Karpas-422 (cell line): ENCODE measurements around the gene ANKRD6. TPM values are rescaled to one million over a fixed set of nuclear protein-coding genes. Genes with fewer than 3 reads are reported as not detected.
"Not testable (repeated sequence)": the region's sequence is repeated elsewhere in the genome, so short reads cannot be mapped to it uniquely, and the experiment has no call there.

Experiments
- DNase-seq: peaks from one replicate; pipeline ENCODE4 v3.0.0-alpha.2; 2015
- H2AFZ ChIP-seq: fragments of 200-600 bp; sonication (generic); 2 replicates; pipeline ENCODE4 v1.6.1; 2014; ENCODE audit warnings: antibody characterized with exemption, low read length, mixed read lengths
- H3K27ac ChIP-seq: fragments of 200-600 bp; sonication (generic); 2 replicates; pipeline ENCODE4 v1.5.1; 2014; ENCODE audit warnings: mild to moderate bottlenecking, low read length, moderate library complexity
- H3K27me3 ChIP-seq: fragments of 200-600 bp; sonication (generic); 2 replicates; pipeline ENCODE4 v1.6.1; 2014; ENCODE audit warnings: low read length, mixed read lengths
- H3K36me3 ChIP-seq: fragments of 200-600 bp; sonication (generic); 2 replicates; pipeline ENCODE4 v1.6.1; 2014; ENCODE audit warnings: low read length, mixed read lengths; ENCODE audit not compliant: insufficient read depth
- H3K4me1 ChIP-seq: fragments of 200-600 bp; sonication (generic); 2 replicates; pipeline ENCODE4 v1.6.1; 2014; ENCODE audit warnings: mild to moderate bottlenecking, low read length, mixed read lengths
- H3K4me2 ChIP-seq: fragments of 200-600 bp; sonication (generic); 2 replicates; pipeline ENCODE4 v1.6.1; 2014; ENCODE audit warnings: low read length, low read depth, mild to moderate bottlenecking; ENCODE audit not compliant: poor library complexity, severe bottlenecking
- H3K4me3 ChIP-seq: fragments of 200-600 bp; sonication (generic); 2 replicates; pipeline ENCODE4 v1.5.1; 2014; ENCODE audit warnings: mild to moderate bottlenecking, antibody characterized with exemption, low read length, mixed read lengths
- H3K79me2 ChIP-seq: fragments of 200-600 bp; sonication (generic); 2 replicates; pipeline ENCODE4 v1.6.1; 2014; ENCODE audit warnings: mild to moderate bottlenecking, low read length, mixed read lengths
- H3K9ac ChIP-seq: fragments of 200-600 bp; sonication (generic); 2 replicates; pipeline ENCODE4 v1.6.0; 2014; ENCODE audit warnings: low read length
- H3K9me2 ChIP-seq: fragments of 200-600 bp; sonication (generic), shearing (Covaris generic); replicated peaks from 2 replicates; pipeline ENCODE4 v1.6.0; 2014; ENCODE audit warnings: mild to moderate bottlenecking, low read length, moderate library complexity; ENCODE audit not compliant: insufficient read depth
- H3K9me3 ChIP-seq: fragments of 300-700, 200-600 bp; sonication (generic); 2 replicates; pipeline ENCODE4 v1.6.1; 2014; ENCODE audit warnings: low read length, mixed read lengths
- H4K20me1 ChIP-seq: fragments of 200-600 bp; sonication (generic); 2 replicates; pipeline ENCODE4 v1.6.1; 2014; ENCODE audit warnings: mild to moderate bottlenecking, antibody characterized with exemption, low read length, low read depth; ENCODE audit not compliant: insufficient read depth
- total RNA-seq: library from RNA; depleted of rRNA; stranded (reverse); fragments of >200 nt; shearing (Covaris generic); gene quantifications from 2 replicates; pipeline ENCODE4 v1.2.3, GENCODE V29; 2014; ENCODE audit warnings: low replicate concordance

Gene ANKRD6
- total RNA-seq, 1 experiment from 2014 or later, result not detected

DNA sequence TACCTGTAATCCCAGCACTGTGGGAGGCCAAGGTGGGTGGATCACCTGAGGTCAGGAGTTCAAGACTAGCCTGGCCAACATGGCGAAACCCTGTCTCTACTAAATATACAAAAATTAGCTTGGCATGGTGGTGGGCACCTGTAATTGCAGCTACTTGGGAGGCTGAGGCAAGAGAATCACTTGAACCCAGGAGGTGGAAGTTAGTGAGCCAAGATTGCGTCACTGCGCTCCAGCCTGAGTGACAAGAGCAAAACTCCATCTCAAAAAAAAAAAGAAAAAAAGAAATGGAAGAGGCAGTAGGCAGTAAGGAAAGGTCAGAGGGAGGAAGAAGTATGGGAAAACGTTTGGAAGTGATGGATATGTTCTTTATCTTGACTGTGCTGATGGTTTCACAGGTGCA, 35.1 kb upstream of the ANKRD6 start:
- not testable (repeated sequence) for H3K4me3 ChIP-seq, H3K9ac ChIP-seq, H3K79me2 ChIP-seq, H3K27me3 ChIP-seq, H3K9me3 ChIP-seq, H3K4me1 ChIP-seq, H3K27ac ChIP-seq, DNase-seq, H3K36me3 ChIP-seq, H4K20me1 ChIP-seq, H3K4me2 ChIP-seq, H2AFZ ChIP-seq, H3K9me2 ChIP-seq

DNA sequence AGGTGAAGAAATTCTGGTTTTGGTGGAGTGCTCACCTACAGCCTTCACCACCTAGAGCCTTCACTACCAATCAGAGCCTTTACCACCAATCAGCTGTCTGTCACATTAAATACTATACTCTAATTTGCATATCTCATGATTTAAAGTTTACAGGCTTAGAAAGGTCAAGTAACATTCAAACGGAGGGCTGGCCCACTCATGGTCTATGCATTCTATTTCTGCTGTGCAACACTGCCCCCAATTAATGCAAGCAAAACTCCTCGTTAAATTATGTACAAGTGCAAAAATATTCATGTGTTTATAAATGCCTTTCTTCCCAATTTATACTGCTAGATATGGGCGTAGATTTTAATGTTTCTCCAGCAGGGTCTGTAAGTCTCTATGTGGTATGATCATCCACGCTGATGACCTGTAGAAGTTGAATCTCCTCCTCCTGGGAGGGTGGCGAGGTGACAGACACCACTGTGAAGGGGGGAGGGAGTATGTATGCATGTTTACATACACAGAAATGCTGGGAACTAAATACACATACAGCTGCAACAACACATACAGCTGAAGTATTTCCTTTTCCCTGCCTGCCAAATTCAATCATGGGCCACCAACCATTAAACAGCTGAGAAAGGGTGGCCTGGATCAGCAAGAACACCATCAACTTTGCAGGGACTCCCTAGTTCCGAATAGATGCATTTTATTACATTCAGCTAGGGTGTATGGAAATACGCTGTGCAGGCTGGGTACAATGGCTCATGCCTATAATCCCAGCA, 34.0 kb upstream of the ANKRD6 start:
- no peak overlapping the region for H3K27ac ChIP-seq
- DNase-seq, result no peak
- no peaks in the 10 kb centered on the region for H3K9me2 ChIP-seq
- H3K4me2 ChIP-seq, result no peak overlapping the region
- no peak overlapping the region for H3K4me3 ChIP-seq
- H4K20me1 ChIP-seq, result no peaks in the 10 kb centered on the region; the same call in 1 of the 2 replicates
- no peaks in the 10 kb centered on the region for H3K27me3 ChIP-seq
- H3K9me3 ChIP-seq, result no peaks in the 10 kb centered on the region
- no peaks in the 10 kb centered on the region for H3K36me3 ChIP-seq
- no peaks in the 10 kb centered on the region for H3K4me1 ChIP-seq
- no peaks in the 10 kb centered on the region for H3K79me2 ChIP-seq
- no peak overlapping the region for H2AFZ ChIP-seq
- H3K9ac ChIP-seq, result no peak overlapping the region

DNA sequence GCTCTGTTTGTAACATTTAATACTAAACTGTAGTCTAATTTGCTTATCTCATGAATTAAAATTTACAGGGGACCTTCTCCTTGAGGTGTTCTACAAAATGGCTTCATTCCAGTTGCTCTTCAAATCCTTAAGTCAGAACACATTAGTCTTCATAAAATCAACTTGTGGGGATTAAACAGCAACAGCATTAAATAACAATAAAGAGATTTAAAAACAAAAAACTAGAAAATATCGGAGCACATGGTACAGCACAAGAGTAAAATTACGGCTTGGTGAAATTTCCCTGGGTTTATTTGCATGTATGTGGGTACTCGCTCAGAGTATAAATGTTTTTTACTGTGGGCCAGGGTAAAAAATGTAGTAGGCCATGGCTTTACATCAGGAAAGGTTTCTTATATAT, 32.9 kb upstream of the ANKRD6 start:
- Histone ChIP-seq H3K36me3 (no peaks in the 10 kb centered on the region), H3K79me2 (no peaks in the 10 kb centered on the region), H4K20me1 (peaks cover 3% of the 10 kb centered on the region; the same call in 1 of the 2 replicates), H3K4me3 (no peak overlapping the region), H3K9me2 (no peaks in the 10 kb centered on the region), H3K27me3 (no peaks in the 10 kb centered on the region), H3K27ac (no peak overlapping the region), H3K9me3 (no peaks in the 10 kb centered on the region), H3K4me2 (no peak overlapping the region), H3K9ac (no peak overlapping the region), H3K4me1 (no peaks in the 10 kb centered on the region), H2AFZ (no peak overlapping the region)
- no peak for DNase-seq

DNA sequence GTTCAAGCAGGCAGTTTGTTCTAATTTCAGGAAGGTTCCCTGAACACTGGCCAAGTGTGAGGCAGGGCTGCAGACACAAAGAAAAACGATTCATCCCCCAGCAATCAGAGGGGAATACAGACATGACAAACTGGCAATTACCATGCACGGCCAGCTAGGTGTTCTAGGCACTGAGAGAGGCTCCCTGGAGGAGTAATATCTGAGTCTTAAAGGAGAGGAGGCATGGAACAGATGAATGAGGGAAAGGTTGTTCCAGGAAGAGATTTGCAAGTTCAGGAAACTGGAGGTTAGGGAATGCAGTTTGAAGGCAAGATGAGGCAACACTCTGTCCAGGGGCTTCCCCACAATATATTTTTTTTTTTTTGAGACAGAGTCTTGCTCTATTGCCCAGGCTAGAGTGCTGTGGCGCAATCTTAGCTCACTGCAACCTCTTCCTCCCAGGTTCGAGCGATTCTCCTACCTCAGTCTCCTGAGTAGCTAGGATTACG, 32.0 kb upstream of the ANKRD6 start:
- Histone ChIP-seq H3K79me2 (no peaks in the 10 kb centered on the region), H3K4me2 (no peak overlapping the region), H4K20me1 (peaks cover 3% of the 10 kb centered on the region; the same call in 1 of the 2 replicates), H3K9me3 (no peaks in the 10 kb centered on the region), H3K9ac (no peak overlapping the region), H3K4me1 (no peaks in the 10 kb centered on the region), H3K27ac (no peak overlapping the region), H2AFZ (no peak overlapping the region), H3K9me2 (no peaks in the 10 kb centered on the region), H3K4me3 (no peak overlapping the region), H3K27me3 (no peaks in the 10 kb centered on the region), H3K36me3 (no peaks in the 10 kb centered on the region)
- DNase-seq, result no peak

DNA sequence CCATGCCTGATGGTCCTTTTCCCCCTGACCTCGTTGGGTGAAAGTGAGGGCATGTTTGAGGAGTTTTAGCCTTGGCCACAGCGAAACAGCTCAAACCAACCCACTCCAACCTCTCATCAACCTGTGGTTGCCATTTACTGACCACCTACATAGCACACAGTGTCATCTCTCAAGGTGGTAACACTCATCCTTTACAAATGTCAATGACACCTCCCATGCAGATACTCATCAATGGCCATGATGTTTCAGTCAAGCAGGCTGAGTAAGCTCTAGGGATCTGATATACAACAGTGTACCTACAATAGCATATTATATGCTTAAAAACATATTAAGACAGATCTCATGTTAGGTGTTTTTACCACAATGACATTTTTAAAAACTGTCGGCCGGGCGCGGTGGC, 30.2 kb upstream of the ANKRD6 start:
- Histone ChIP-seq H3K9me2 (no peaks in the 10 kb centered on the region), H3K27me3 (no peaks in the 10 kb centered on the region), H3K79me2 (no peaks in the 10 kb centered on the region), H4K20me1 (peaks cover 3% of the 10 kb centered on the region; the same call in 1 of the 2 replicates), H3K4me3 (no peak overlapping the region), H3K4me1 (no peaks in the 10 kb centered on the region), H3K4me2 (no peak overlapping the region), H3K9ac (no peak overlapping the region), H3K36me3 (no peaks in the 10 kb centered on the region), H2AFZ (no peak overlapping the region), H3K9me3 (no peaks in the 10 kb centered on the region), H3K27ac (no peak overlapping the region)
- no peak for DNase-seq

DNA sequence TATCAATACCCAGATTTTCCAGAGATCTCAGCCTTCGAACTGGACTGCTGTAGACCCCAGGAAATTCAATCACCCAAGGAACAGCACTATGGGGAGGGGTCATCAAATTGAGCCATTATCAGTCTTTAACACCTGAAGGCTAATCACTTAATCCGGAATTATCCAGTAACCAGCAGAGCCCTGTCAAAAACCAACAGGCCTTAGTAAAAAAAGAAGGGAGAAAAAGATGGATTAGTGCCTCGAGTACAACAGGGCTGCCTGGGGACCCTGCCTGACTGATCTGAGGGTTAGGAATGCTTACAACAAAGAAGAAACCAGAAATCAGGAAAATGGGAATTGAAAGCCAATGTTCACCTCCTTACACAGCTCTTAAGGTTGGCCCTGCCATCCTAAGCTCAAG, 28.4 kb upstream of the ANKRD6 start:
- Histone ChIP-seq H3K27ac (no peak overlapping the region), H3K4me2 (no peak overlapping the region), H3K9ac (no peak overlapping the region), H3K79me2 (no peaks in the 10 kb centered on the region), H3K9me3 (no peaks in the 10 kb centered on the region), H3K27me3 (no peaks in the 10 kb centered on the region), H3K4me3 (no peak overlapping the region), H2AFZ (no peak overlapping the region), H4K20me1 (peaks cover 16% of the 10 kb centered on the region), H3K9me2 (no peaks in the 10 kb centered on the region), H3K4me1 (peaks cover 8% of the 10 kb centered on the region), H3K36me3 (no peaks in the 10 kb centered on the region)
- no peak for DNase-seq

DNA sequence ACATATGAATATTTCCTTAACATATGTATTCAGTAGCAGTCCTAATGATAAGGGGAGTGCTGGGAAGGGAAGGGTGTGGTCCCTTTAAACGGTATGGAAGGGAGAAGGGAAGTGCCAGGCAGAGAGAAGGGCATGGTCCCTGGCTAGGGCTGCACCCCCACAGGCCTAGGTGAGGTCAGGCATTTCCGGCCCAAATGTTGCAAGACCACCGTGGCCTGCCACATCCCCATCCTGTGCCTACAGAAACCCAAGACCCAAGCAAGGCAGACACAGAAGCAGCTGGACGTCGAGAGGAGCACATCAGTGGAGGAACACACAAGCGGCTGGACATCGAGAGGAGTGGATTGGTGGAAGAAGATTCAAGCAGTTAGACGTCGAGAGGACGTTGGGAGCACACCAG, 26.8 kb upstream of the ANKRD6 start:
- Histone ChIP-seq H4K20me1 (peaks cover 29% of the 10 kb centered on the region), H3K4me1 (peaks cover 25% of the 10 kb centered on the region), H3K27ac (no peak overlapping the region), H3K79me2 (no peaks in the 10 kb centered on the region), H3K9me2 (no peaks in the 10 kb centered on the region), H3K9me3 (no peaks in the 10 kb centered on the region), H3K9ac (no peak overlapping the region), H3K27me3 (no peaks in the 10 kb centered on the region), H2AFZ (no peak overlapping the region), H3K4me3 (no peak overlapping the region), H3K4me2 (no peak overlapping the region), H3K36me3 (no peaks in the 10 kb centered on the region)
- no peak for DNase-seq

DNA sequence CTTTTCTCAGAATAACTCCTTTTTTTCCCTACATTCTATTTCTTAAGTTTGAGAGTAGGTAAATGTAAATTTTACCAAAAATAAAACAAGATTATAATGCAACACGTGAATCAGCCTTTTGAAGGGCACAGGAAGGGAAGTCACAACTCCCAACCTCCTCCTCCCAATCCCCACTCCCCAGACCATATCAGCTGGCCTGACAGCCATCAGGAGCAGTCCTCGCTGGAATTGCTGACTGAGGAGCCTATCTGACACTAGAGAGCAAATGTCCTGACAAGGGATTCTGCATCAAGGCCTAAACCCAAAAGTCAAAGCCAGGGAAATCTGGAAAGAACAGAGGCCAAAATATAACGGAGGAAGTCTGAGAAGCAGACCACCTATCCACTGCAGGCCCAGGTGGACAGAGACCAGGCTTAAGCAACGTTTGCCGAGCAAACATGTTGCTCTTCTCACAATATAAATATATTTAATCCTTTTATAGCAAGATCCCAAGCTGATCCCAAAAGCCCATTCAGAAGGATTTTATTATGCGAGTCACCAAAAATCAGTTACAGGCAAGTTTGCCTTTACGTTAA, 23.4 kb upstream of the ANKRD6 start:
- H2AFZ ChIP-seq, result no peak overlapping the region
- no peaks in the 10 kb centered on the region for H3K9me2 ChIP-seq
- no peak overlapping the region for H3K4me3 ChIP-seq
- H3K9ac ChIP-seq, result no peak overlapping the region
- H3K4me2 ChIP-seq, result peak overlapping the region; percentile 64
- no peak overlapping the region for H3K27ac ChIP-seq
- peaks cover 44% of the 10 kb centered on the region for H4K20me1 ChIP-seq
- H3K79me2 ChIP-seq, result no peaks in the 10 kb centered on the region
- H3K9me3 ChIP-seq, result no peaks in the 10 kb centered on the region
- peaks cover 37% of the 10 kb centered on the region for H3K4me1 ChIP-seq
- H3K36me3 ChIP-seq, result no peaks in the 10 kb centered on the region
- no peaks in the 10 kb centered on the region for H3K27me3 ChIP-seq
- DNase-seq, result no peak
